BLaER1 treated with 17β-estradiol and CSF1 and Interleukin-3, amounts not matched to agents 10 nM and 100 nM (cell line): ENCODE data around the gene GMFB.
A peak's percentile ranks its signal among the peaks of the same experiment; 100 is the strongest.

Experiments
- H3K27ac ChIP-seq, 11 experiments: shearing (Covaris generic); formaldehyde crosslinking; 2 replicates each; pipeline ENCODE4 v1.8.1; 2022
- H3K27me3 ChIP-seq, 11 experiments: shearing (Covaris generic); formaldehyde crosslinking; 2 replicates each; pipeline ENCODE4 v1.8.1; 2022
- H3K36me3 ChIP-seq, 11 experiments: shearing (Covaris generic); formaldehyde crosslinking; 2 replicates each; pipeline ENCODE4 v1.8.1; 2022
- H3K4me1 ChIP-seq, 10 experiments: shearing (Covaris generic); formaldehyde crosslinking; 2 replicates each; pipeline ENCODE4 v1.8.1; 2022
- H3K4me2 ChIP-seq, 11 experiments: shearing (Covaris generic); formaldehyde crosslinking; 2 replicates each; pipeline ENCODE4 v1.8.1; 2022
- H3K4me3 ChIP-seq, 10 experiments: shearing (Covaris generic); formaldehyde crosslinking; 2 replicates each; pipeline ENCODE4 v1.8.1; 2022
- H3K9ac ChIP-seq, 11 experiments: shearing (Covaris generic); formaldehyde crosslinking; 2 replicates each; pipeline ENCODE4 v1.8.1; 2022
- H3K9me3 ChIP-seq, 11 experiments: shearing (Covaris generic); formaldehyde crosslinking; replicated peaks in 1 of 11; 2 replicates each; pipeline ENCODE4 v1.8.1; 2022
- H4K20me1 ChIP-seq, 11 experiments: shearing (Covaris generic); formaldehyde crosslinking; 2 replicates each; pipeline ENCODE4 v1.8.1; 2022
- Cebpa-rat ChIP-seq, 11 experiments: shearing (Covaris generic); IDR thresholded peaks; 2 replicates each; pipeline ENCODE4 v1.8.1; 2022

The GMFB gene

DNA sequence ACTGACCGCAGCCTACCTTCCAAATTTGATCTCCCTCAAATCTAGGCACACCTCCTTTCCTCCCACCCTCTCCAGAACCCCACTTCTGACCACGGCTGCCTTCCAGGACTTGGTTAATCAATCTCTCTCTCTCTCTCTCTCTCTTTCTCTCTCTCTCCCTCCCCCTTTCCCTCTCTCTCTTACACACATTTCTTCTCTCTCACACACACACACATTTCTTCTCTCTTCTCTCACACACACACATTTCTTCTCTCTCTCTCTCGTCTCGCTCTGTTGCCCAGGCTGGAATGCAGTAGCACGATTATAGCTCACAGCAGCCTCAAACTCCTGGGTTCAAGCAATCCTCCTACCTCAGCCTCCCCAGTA lies 521 bp upstream of the GMFB start:
- peak overlapping the region; percentile 91 to 99 (median 97) for H3K9ac ChIP-seq
- peaks cover 24 to 56% (median 35%) of the 10 kb centered on the region in 10 experiments for H3K4me1 ChIP-seq
- H4K20me1 ChIP-seq, result peaks cover 0 to 39% (median 26%) of the 10 kb centered on the region in 11 experiments; a peak in 12 of 22 replicates
- peaks cover 0 to 29% (median 12%) of the 10 kb centered on the region in 11 experiments; a peak in 16 of 22 replicates for H3K36me3 ChIP-seq
- TF ChIP-seq Cebpa-rat (IDR thresholded peaks at IDR 0.05), result no peak
- no peaks in the 10 kb centered on the region for H3K27me3 ChIP-seq
- peak overlapping the region; percentile 80 to 99 (median 92) for H3K4me3 ChIP-seq
- peak overlapping the region; percentile 66 to 99 (median 95); a peak in 21 of 22 replicates for H3K27ac ChIP-seq
- H3K4me2 ChIP-seq, result peak overlapping the region; percentile 78 to 93 (median 86)
- peaks cover 0 to 16% (median 0%) of the 10 kb centered on the region in 11 experiments; a peak in 7 of 22 replicates for H3K9me3 ChIP-seq

DNA sequence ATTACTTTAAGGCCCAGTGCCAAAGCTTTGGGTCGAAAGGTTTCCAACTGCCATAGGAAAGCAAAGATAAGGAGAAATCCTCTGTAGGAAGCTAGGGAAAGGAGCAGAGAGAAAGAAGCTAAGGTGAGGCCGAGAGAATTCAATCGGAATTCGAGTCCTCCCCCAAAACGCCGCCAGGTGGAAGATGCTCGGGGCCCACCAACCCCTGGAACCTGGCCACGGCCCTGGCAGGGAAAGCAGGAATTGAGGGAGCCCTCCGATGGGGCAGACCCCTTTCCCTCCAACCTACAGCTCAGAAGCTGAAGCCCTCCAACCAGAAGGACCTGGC lies 498 bp downstream of the GMFB start:
- TF ChIP-seq Cebpa-rat (IDR thresholded peaks at IDR 0.05), result no peak
- H4K20me1 ChIP-seq, result peaks cover 0 to 49% (median 36%) of the 10 kb centered on the region in 11 experiments; a peak in 14 of 22 replicates
- peak overlapping the region; percentile 91 to 99 (median 97) for H3K9ac ChIP-seq
- H3K27ac ChIP-seq, result peak overlapping the region; percentile 90 to 99 (median 96)
- H3K4me2 ChIP-seq, result peak overlapping the region; percentile 75 to 95 (median 85)
- H3K9me3 ChIP-seq, result peaks cover 0 to 16% (median 0%) of the 10 kb centered on the region in 11 experiments; a peak in 7 of 22 replicates
- peaks cover 28 to 66% (median 44%) of the 10 kb centered on the region in 10 experiments for H3K4me1 ChIP-seq
- peaks cover 3 to 39% (median 15%) of the 10 kb centered on the region in 11 experiments for H3K36me3 ChIP-seq
- peak overlapping the region; percentile 80 to 99 (median 92) for H3K4me3 ChIP-seq
- H3K27me3 ChIP-seq, result no peaks in the 10 kb centered on the region

- peaks cover 0 to 16% (median 0%) of the 10 kb centered on the region in 11 experiments; a peak in 7 of 22 replicates for H3K9me3 ChIP-seq
- no peak for TF ChIP-seq Cebpa-rat (IDR thresholded peaks at IDR 0.05)
- no peaks in the 10 kb centered on the region for H3K27me3 ChIP-seq
- peak overlapping the region; percentile 91 to 99 (median 97) for H3K9ac ChIP-seq
- peaks cover 33 to 71% (median 49%) of the 10 kb centered on the region in 10 experiments for H3K4me1 ChIP-seq
- H3K4me2 ChIP-seq, result peak overlapping the region; percentile 75 to 95 (median 85)
- H3K27ac ChIP-seq, result peak overlapping the region; percentile 90 to 99 (median 96)
- peaks cover 0 to 55% (median 41%) of the 10 kb centered on the region in 11 experiments; a peak in 14 of 22 replicates for H4K20me1 ChIP-seq
- peak overlapping the region; percentile 80 to 99 (median 92) for H3K4me3 ChIP-seq
- H3K36me3 ChIP-seq, result peaks cover 8 to 44% (median 20%) of the 10 kb centered on the region in 11 experiments
Observed at GRCh38 chr14:54487771-54488170, 1.0 kb downstream of the GMFB start.

DNA sequence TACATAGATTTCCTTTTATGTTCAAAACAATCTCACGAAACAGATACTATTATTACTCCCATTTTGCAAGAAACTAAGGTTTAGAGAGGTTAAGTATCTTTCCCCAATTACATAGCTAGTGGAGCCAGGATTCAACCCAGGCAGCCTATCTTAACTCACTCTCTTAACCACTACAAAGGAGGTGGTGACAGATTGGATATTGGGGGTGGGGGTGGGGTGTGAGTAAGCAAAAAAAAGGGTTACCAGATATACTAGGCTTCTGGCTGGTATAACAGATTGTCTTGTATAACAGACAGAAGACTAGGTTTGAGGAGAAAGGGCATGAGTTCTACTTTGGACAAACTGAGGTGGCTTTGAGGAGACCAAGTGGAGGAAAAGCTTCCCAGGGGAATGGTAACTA lies 2.1 kb downstream of the GMFB start:
- Histone ChIP-seq H3K4me1 (peaks cover 33 to 82% (median 49%) of the 10 kb centered on the region in 10 experiments), H3K4me3 (peak overlapping the region in 5 of 10 experiments; percentile 80 to 96 (median 88); a peak in 6 of 20 replicates), H3K27ac (peak overlapping the region in 2 of 11 experiments; percentile 34 to 97; a peak in 6 of 22 replicates), H4K20me1 (peaks cover 0 to 62% (median 51%) of the 10 kb centered on the region in 11 experiments; a peak in 14 of 22 replicates), H3K27me3 (no peaks in the 10 kb centered on the region), H3K9ac (peak overlapping the region in 2 of 11 experiments; percentile 46 to 58; a peak in 4 of 22 replicates), H3K36me3 (peaks cover 19 to 55% (median 31%) of the 10 kb centered on the region in 11 experiments), H3K4me2 (peak overlapping the region; percentile 75 to 95 (median 85)), H3K9me3 (peaks cover 0 to 16% (median 0%) of the 10 kb centered on the region in 11 experiments; a peak in 7 of 22 replicates)
- no peak for TF ChIP-seq Cebpa-rat (IDR thresholded peaks at IDR 0.05)

DNA sequence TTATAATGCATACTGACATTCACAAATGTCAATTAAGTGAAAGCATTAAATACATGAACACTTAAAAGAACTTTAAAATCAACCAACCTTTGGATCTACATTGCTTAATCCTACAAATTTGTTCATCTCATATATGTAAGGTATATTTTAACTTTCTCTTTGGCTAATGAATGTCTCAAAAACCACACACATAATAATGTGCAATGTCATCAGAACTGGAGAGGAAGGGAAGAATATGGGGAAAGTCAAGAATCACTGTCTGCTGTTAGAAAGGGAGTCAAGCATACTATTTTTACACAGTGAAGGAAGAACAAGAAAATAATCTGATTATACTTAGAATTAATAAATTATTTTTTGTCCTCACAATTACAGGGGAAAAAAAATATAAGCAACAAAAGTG lies 4.9 kb downstream of the GMFB start:
- no peak for TF ChIP-seq Cebpa-rat (IDR thresholded peaks at IDR 0.05)
- peaks cover 0 to 16% (median 0%) of the 10 kb centered on the region in 11 experiments; a peak in 7 of 22 replicates for H3K9me3 ChIP-seq
- H3K27ac ChIP-seq, result peak overlapping the region in 6 of 11 experiments; percentile 16 to 58 (median 34); a peak in 8 of 22 replicates
- H3K4me2 ChIP-seq, result peak overlapping the region in 10 of 11 experiments; percentile 8 to 83 (median 49); a peak in 15 of 22 replicates
- H3K4me3 ChIP-seq, result no peak overlapping the region
- no peak overlapping the region for H3K9ac ChIP-seq
- H3K36me3 ChIP-seq, result peaks cover 47 to 83% (median 57%) of the 10 kb centered on the region in 11 experiments
- H4K20me1 ChIP-seq, result peaks cover 0 to 83% (median 65%) of the 10 kb centered on the region in 11 experiments; a peak in 16 of 22 replicates
- peaks cover 25 to 81% (median 36%) of the 10 kb centered on the region in 10 experiments for H3K4me1 ChIP-seq
- H3K27me3 ChIP-seq, result no peaks in the 10 kb centered on the region

DNA sequence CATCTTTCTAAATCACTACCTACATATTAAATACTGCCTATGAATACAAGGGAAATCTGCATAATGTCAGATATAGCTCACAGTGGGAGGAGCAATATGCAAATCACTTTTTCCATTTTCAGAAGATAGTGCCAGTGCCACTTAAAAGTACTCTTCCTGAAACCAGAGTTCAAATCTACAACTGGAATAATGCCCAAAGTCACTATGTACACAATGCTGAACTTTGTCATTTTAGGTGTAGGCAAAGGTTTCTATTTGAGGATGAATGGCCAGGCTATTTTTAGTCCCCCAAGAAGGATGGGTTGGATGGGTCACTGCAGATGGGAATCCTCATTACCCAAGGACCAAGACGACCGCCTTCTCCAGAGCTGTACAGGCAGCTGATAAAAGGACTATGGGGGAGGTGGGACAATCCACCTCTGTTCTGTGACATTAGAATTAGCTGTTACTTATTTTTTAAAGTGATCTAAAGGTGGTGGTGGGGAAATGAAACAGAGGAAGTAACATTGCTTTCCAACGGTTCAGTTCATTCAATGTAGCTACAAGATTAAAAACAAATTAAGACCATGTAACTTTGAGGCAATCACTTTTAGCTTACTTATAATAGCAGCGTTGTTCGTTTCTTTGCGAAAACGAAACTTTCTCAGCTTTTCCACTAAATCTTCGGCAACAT lies 5.6 kb downstream of the GMFB start:
- peaks cover 0 to 90% (median 65%) of the 10 kb centered on the region in 11 experiments; a peak in 16 of 22 replicates for H4K20me1 ChIP-seq
- H3K4me1 ChIP-seq, result peaks cover 25 to 83% (median 36%) of the 10 kb centered on the region in 10 experiments
- no peak for TF ChIP-seq Cebpa-rat (IDR thresholded peaks at IDR 0.05)
- no peak overlapping the region; a peak in 1 of 22 replicates for H3K9ac ChIP-seq
- peak overlapping the region; percentile 11 to 83 (median 38); a peak in 19 of 22 replicates for H3K4me2 ChIP-seq
- no peak overlapping the region for H3K4me3 ChIP-seq
- peaks cover 53 to 90% (median 64%) of the 10 kb centered on the region in 11 experiments for H3K36me3 ChIP-seq
- no peaks in the 10 kb centered on the region for H3K27me3 ChIP-seq
- peak overlapping the region in 6 of 11 experiments; percentile 16 to 58 (median 34); a peak in 8 of 22 replicates for H3K27ac ChIP-seq
- H3K9me3 ChIP-seq, result peaks cover 0 to 16% (median 0%) of the 10 kb centered on the region in 11 experiments; a peak in 7 of 22 replicates

GRCh38 chr14:54481695-54482094 lies 7.1 kb downstream of the GMFB start:
- H3K27ac ChIP-seq, result no peak overlapping the region
- H3K9me3 ChIP-seq, result peaks cover 0 to 7% (median 0%) of the 10 kb centered on the region in 11 experiments; a peak in 4 of 22 replicates
- TF ChIP-seq Cebpa-rat (IDR thresholded peaks at IDR 0.05), result no peak
- H3K4me3 ChIP-seq, result no peak overlapping the region
- peaks cover 14 to 72% (median 23%) of the 10 kb centered on the region in 10 experiments for H3K4me1 ChIP-seq
- H3K9ac ChIP-seq, result no peak overlapping the region
- H3K4me2 ChIP-seq, result peak overlapping the region in 2 of 11 experiments; percentile 76 to 83; a peak in 1 of 22 replicates
- peaks cover 0 to 82% (median 56%) of the 10 kb centered on the region in 11 experiments; a peak in 16 of 22 replicates for H4K20me1 ChIP-seq
- no peaks in the 10 kb centered on the region for H3K27me3 ChIP-seq
- peaks cover 60 to 96% (median 70%) of the 10 kb centered on the region in 11 experiments for H3K36me3 ChIP-seq

DNA sequence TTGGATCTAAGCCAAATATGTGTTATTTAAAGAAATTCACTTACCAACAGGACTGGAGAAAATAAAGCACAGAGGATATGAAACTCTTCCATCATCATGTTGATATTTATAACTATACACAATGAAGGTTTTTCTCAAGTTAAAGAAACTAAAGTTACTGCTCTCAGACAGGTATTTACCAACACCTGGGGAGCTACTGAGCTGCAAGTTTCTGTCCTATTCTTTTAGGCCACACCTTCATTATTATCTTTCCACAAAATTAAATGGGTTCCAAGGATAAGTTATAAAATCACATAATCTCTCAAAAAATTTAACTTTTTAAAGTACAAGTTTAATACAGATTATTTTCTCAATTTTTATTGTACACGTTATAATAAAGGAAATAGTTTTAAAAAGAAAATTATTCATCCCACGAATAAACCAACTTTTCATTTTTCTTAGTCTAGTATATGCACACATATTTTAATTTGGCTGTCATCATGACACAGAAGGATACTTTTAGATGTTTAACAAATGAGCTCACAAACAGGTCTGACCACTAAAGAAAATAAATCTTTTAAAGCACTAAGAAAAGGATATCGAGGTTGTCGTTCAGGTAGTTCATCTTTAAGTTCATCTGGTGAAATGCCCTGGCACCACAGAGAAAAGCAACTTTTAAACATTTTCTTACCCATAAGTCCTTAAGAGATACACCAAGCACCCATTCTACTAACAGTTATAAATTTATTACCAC lies 7.8 kb downstream of the GMFB start:
- H3K36me3 ChIP-seq, result peaks cover 64 to 96% (median 75%) of the 10 kb centered on the region in 11 experiments
- no peak overlapping the region for H3K27ac ChIP-seq
- no peaks in the 10 kb centered on the region for H3K27me3 ChIP-seq
- peaks cover 0 to 89% (median 49%) of the 10 kb centered on the region in 11 experiments; a peak in 16 of 22 replicates for H4K20me1 ChIP-seq
- H3K9ac ChIP-seq, result no peak overlapping the region
- peaks cover 12 to 65% (median 20%) of the 10 kb centered on the region in 10 experiments for H3K4me1 ChIP-seq
- H3K4me3 ChIP-seq, result no peak overlapping the region
- H3K9me3 ChIP-seq, result peaks cover 0 to 7% (median 0%) of the 10 kb centered on the region in 11 experiments; a peak in 3 of 22 replicates
- no peak for TF ChIP-seq Cebpa-rat (IDR thresholded peaks at IDR 0.05)
- H3K4me2 ChIP-seq, result peak overlapping the region in 1 of 11 experiments; percentile 11; a peak in 1 of 22 replicates
